Adrenal gland (tissue), 5 donors: ENCODE data around the gene GPATCH8.

Source experiments
- CTCF ChIP-seq, 6 experiments: fragments of 450-650 bp in 4 of 6; fragments of 200-600 bp in 2 of 6; sonication (generic) in 1 of 6; IDR thresholded peaks; 1 replicate in 5 of 6; 2 replicates in 1 of 6; pipeline versions ENCODE4 v1.5.1 to v1.8.0; 2016 to 2021; ENCODE audit warnings: antibody characterized with exemption in 6 of 6, mild to moderate bottlenecking in 2 of 6, moderate library complexity in 1 of 6
- POLR2A ChIP-seq, 2 donors: fragments of 450-650 bp; IDR thresholded peaks; one replicate each; pipeline ENCODE4 v1.6.1; 2017; ENCODE audit warnings: antibody characterized with exemption in 2 of 2, mild to moderate bottlenecking in 2 of 2, moderate library complexity in 1 of 2
- donor health status: DM: no; HTN: no; CAD: no.

GRCh38 chr17:44546671-44547606 is 43.7 kb upstream of the GPATCH8 start:
- no peak for TF ChIP-seq POLR2A (IDR thresholded peaks at IDR 0.05)
- no peak for TF ChIP-seq CTCF (IDR thresholded peaks at IDR 0.05)
